IPS DF 6.9 (cell line): ENCODE results near the gene SIM2.
"Not testable (repeated sequence)": the region's sequence is repeated elsewhere in the genome, so short reads cannot be mapped to it uniquely, and the experiment has no call there.

ENCODE experiments used
- DNase-seq: peaks from one replicate; pipeline ENCODE4 v3.0.0-alpha.2; 2013; ENCODE audit warnings: low read depth, low spot score
- H3K27ac ChIP-seq: one replicate; pipeline ENCODE4 v1.5.1; 2013; ENCODE audit warnings: low read length, control low read depth
- H3K27me3 ChIP-seq: 2 replicates; pipeline ENCODE4 v1.6.1; 2013; ENCODE audit warnings: mild to moderate bottlenecking, low read length; ENCODE audit not compliant: control insufficient read depth, insufficient read depth
- H3K36me3 ChIP-seq: 2 replicates; pipeline ENCODE4 v1.6.1; 2013; ENCODE audit warnings: low read length; ENCODE audit not compliant: control insufficient read depth, insufficient read depth
- H3K4me1 ChIP-seq: 2 replicates; pipeline ENCODE4 v1.6.1; 2013; ENCODE audit warnings: low read length; ENCODE audit not compliant: control insufficient read depth, insufficient read depth
- H3K4me3 ChIP-seq: 2 replicates; pipeline ENCODE4 v1.5.1; 2013; ENCODE audit warnings: mild to moderate bottlenecking, low read length
- H3K9me3 ChIP-seq: 2 replicates; pipeline ENCODE4 v1.6.1; 2013; ENCODE audit warnings: low read length, inconsistent platforms; ENCODE audit not compliant: control insufficient read depth, insufficient read depth
- WGBS: extraction: QIAGEN DNeasy Blood & Tissue Kit; methylation state at CpG from one replicate; pipeline ENCODE4 v1.1.7; 2013; ENCODE audit warnings: mixed read lengths, missing lambda C conversion rate; ENCODE audit not compliant: insufficient read length, insufficient coverage; 5-methylcytosine and 5-hydroxymethylcytosine counted together

The SIM2 gene

DNA sequence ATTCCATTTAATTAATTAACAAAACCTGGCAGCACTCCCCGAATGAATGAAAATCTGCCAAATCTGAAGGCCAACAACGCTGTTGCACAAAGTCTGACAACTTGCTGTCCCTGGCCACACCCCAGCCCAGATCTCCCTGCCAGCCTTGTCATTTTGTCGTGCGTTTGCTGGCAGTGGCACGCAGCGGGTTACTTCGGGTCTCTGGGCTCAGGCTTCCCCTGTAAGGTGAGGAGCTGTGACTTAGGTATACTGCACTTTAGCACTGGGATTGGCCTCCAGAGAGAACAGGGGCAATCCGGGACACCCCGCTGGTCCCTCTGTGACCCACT lies 34.3 kb upstream of the SIM2 start:
- Histone ChIP-seq H3K36me3 (no peaks in the 10 kb centered on the region), H3K27ac (no peak overlapping the region), H3K4me1 (no peaks in the 10 kb centered on the region; the same call in 1 of the 2 replicates), H3K4me3 (no peak overlapping the region), H3K27me3 (no peaks in the 10 kb centered on the region), H3K9me3 (no peaks in the 10 kb centered on the region)
- WGBS = no CpG with 5 or more reads among the region's 9 CpGs
- DNase-seq = no peak

DNA sequence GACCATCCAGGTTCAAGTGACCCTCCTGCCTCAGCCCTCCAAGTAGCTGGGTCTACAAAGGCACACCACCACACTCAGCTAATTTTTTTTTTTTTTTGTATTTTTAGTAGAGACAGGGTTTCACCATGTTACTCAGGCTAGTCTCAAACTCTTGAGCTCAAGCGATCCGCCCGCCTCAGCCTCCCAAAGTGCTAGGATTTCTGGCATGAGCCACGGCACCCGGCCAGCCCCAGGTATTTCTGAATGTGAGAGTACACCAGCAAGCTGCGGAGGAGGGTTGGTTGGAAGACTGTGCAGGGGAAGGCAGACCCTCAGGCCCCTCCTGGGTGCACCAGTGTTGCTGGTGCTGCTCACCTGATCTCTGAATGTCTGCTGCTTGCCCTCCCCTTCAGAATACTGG lies 33.1 kb upstream of the SIM2 start:
- H3K9me3 ChIP-seq = no peaks in the 10 kb centered on the region
- H3K4me1 ChIP-seq = no peaks in the 10 kb centered on the region; the same call in 1 of the 2 replicates
- no peaks in the 10 kb centered on the region for H3K36me3 ChIP-seq
- H3K27ac ChIP-seq = no peak overlapping the region
- no peak overlapping the region for H3K4me3 ChIP-seq
- WGBS = no CpG with 5 or more reads among the region's 6 CpGs
- no peaks in the 10 kb centered on the region for H3K27me3 ChIP-seq
- DNase-seq = no peak

DNA sequence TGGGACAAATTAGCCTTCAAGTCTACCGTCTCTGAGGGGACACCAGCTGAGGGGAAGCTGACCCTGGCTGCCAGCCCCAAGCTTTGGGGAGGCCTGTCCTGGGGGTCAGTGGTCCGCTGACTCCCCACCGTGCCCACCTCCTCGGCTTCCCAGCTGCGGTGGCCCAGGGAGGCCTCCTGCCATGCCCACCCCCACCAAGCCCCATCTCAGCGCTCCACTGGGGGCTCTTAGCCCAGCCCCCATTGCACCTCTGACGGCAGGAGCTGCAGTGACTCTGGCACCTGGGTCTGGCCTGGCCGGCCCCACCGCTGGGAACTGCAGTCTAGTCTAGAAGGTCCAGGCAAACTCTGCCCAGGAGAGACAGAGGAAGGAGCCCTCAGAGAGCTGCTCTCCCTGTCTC lies 30.2 kb upstream of the SIM2 start:
- no peak for DNase-seq
- WGBS = no CpG with 5 or more reads among the region's 9 CpGs
- no peak overlapping the region for H3K27ac ChIP-seq
- H3K4me3 ChIP-seq = no peak overlapping the region
- H3K27me3 ChIP-seq = no peaks in the 10 kb centered on the region
- no peaks in the 10 kb centered on the region for H3K36me3 ChIP-seq
- H3K4me1 ChIP-seq = no peaks in the 10 kb centered on the region
- no peaks in the 10 kb centered on the region for H3K9me3 ChIP-seq

DNA sequence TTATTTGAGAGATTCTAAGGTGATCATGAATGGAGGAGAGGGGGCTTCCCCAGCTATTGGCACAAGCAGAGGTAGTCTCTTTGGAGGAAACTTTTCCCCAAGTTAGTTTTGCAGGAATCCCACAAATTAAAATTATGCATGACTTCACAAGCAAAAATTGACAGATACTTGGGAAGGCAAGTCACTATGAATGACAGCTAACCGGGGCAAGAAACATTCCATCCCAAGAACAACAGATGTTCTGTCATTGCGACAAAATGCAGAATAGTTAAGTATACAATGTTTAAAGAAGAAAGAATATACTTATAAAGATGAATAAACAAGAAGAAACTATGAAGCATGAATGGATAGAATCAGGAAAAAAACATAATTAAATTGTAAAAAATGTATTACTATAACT lies 27.1 kb upstream of the SIM2 start:
- H3K27ac ChIP-seq = no peak overlapping the region
- H3K9me3 ChIP-seq = no peaks in the 10 kb centered on the region
- no peaks in the 10 kb centered on the region for H3K36me3 ChIP-seq
- H3K4me3 ChIP-seq = no peak overlapping the region
- H3K27me3 ChIP-seq = 0 out of 2 replicates have a peak, but pooled peaks cover 1% of the 10 kb centered on the region
- WGBS = no CpG with 5 or more reads among the region's 2 CpGs
- DNase-seq = no peak
- no peaks in the 10 kb centered on the region; the same call in 1 of the 2 replicates for H3K4me1 ChIP-seq

DNA sequence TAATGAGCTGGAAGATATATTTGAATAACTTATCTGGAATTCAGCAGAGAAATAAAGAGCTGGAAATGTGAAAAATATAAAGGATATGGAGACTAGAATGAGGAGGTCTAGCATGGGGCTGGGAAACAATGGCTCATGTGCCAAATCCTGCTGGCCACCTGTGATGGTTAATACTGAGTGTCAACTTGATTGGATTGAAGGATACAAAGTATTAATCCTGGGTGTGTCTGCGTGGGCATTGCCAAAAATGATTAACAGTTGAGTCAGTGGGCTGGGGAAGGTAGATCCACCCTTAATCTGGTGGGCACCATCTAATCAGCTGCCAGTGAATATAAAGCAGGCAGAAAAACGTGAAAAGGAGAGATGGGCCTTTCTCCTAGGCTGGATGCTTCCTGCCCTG lies 26.6 kb upstream of the SIM2 start:
- H3K27ac ChIP-seq, DNase-seq, H3K4me3 ChIP-seq, H3K4me1 ChIP-seq, H3K36me3 ChIP-seq, H3K27me3 ChIP-seq, H3K9me3 ChIP-seq: not testable (repeated sequence)
- no CpG with 5 or more reads among the region's 2 CpGs for WGBS

DNA sequence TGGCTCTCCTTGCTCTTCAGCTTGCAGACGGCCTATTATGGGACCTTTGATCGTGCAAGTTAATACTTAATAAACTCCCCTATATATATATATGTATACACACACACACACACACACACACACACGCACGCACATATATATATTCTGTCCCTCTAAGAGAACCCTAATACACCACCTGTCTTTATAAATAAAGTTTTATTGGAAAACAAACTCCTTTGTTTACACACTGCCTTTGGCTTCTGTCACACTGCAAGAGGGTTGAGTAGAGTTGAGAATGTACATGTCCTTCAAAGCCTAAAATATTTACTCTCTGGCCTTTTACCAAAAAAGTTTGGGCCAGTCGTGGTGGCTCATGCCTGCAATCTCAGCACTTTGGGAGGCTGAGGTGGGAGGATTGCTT lies 26.2 kb upstream of the SIM2 start:
- H3K9me3 ChIP-seq = no peaks in the 10 kb centered on the region
- no peak for DNase-seq
- no CpG with 5 or more reads among the region's 5 CpGs for WGBS
- no peak overlapping the region for H3K27ac ChIP-seq
- no peak overlapping the region for H3K4me3 ChIP-seq
- no peaks in the 10 kb centered on the region; the same call in 1 of the 2 replicates for H3K4me1 ChIP-seq
- H3K36me3 ChIP-seq = no peaks in the 10 kb centered on the region
- 0 out of 2 replicates have a peak, but pooled peaks cover 1% of the 10 kb centered on the region for H3K27me3 ChIP-seq

DNA sequence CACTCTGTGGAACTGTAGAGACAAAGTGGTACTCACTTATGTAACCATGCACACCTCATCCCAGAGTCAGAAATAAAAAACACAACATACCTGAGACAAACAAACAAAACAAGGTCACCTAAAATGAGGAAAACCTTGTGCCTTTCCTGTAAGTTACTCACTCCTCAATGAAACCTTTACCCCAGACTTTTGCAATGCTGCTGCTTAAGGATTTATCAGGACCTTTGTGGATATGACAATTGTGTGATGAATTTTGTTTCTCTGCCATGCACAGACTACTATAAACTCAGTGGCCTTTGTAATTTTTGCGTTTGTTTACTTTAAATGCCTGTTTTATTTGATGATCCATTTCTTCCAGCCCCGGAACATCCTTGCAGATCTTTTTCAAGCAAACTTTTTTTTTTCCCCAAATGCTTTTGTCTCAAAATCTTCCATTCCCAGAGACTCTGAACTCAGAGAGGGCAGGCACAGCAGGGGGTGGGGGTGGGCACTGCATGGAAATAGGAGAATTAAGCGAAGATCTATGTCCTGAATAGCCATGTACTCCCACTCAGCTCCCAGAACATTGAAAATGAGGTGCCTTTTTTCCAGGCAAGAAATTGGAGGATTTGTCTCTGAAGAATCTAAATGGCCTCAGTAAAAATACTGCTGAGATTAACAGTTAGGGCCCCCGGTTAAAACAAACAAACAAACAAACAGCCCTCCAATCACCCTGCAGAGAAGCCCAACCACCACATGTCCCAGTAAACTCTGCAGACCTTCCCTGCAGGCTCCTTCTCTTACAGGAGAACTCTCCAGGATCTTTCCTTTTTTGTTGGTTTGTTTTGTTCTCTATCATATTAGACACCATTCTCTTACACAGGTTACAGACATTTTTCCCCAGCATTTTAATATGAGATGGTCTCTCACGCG lies 22.6 kb upstream of the SIM2 start:
- Histone ChIP-seq H3K36me3 (no peaks in the 10 kb centered on the region), H3K4me1 (no peaks in the 10 kb centered on the region; the same call in 1 of the 2 replicates), H3K9me3 (no peaks in the 10 kb centered on the region), H3K27ac (no peak overlapping the region), H3K27me3 (0 out of 2 replicates have a peak, but pooled peaks cover 1% of the 10 kb centered on the region), H3K4me3 (no peak overlapping the region)
- no peak for DNase-seq
- WGBS = no CpG with 5 or more reads among the region's 6 CpGs

DNA sequence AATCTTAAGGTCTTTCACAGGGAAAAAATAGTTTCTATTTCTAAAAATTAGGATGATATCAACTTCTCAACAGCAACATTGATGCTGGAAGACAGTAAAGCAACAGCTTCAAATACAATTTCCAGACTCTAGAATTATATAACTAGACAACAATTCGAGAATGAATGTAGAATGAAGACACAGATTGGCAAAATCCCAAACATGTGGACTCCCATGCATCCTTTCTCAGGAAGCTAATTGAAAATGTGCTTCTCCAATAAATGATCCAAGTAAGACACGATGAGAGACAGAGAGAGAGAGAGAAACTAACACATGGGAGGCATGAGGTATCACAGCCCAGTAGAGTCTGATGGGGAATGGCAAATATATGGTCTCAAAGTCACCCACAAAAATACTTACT lies 21.5 kb upstream of the SIM2 start:
- no peak for DNase-seq
- Histone ChIP-seq H3K9me3 (no peaks in the 10 kb centered on the region), H3K4me3 (no peak overlapping the region), H3K27me3 (0 out of 2 replicates have a peak, but pooled peaks cover 1% of the 10 kb centered on the region), H3K4me1 (no peaks in the 10 kb centered on the region; the same call in 1 of the 2 replicates), H3K27ac (no peak overlapping the region), H3K36me3 (no peaks in the 10 kb centered on the region)
- no CpG with 5 or more reads among the region's 2 CpGs for WGBS

DNA sequence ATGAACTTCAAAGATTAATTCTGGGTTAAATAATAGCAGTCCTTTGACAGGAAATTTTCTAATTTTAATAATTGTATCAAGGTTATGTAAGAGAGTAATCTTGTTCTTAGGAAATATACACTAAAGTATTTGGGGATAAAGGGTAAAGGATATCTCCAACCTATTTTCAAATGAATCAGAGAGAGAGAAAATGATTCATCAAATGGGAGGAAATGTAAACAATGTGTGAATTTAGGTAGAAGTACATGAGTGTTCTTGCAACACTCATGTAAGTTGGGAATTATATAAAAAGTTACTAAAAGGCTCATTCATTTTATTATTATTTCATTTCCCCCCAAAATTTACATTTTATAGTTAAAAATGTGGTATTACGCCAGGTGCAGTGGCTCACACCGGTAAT lies 20.4 kb upstream of the SIM2 start:
- no peak for DNase-seq
- WGBS = no CpG with 5 or more reads among the region's 2 CpGs
- H3K36me3 ChIP-seq = no peaks in the 10 kb centered on the region

DNA sequence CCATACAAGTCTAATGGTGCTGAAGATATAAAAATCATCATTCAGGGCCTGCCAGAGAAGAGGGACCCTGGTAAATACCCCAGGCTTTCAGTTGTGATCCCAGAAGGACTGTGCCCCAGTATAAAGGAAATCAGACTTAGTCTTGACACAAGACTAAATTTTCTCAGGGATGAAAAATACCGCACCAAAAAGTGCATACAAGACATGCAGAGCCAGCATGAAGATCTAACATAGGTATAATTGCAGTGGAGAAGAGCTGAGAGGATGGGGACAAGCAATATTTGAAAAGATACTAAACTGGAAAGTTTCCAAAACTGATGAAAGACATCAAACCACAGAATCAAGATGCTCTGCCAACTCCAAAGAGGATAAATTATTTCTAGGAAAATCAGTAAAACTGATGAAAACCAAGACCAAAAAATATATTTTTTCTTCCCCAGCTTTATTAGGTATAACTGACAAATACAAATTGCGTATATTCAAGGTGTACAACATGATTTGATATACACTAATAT lies 17.7 kb upstream of the SIM2 start:
- no peak for DNase-seq
- no peaks in the 10 kb centered on the region for H3K4me1 ChIP-seq
- no peaks in the 10 kb centered on the region for H3K36me3 ChIP-seq
- no peak overlapping the region for H3K4me3 ChIP-seq
- WGBS = no CpG with 5 or more reads among the region's 2 CpGs
- H3K27me3 ChIP-seq = no peaks in the 10 kb centered on the region
- H3K27ac ChIP-seq = no peak overlapping the region
- no peaks in the 10 kb centered on the region for H3K9me3 ChIP-seq

More for the DNA sequence above, 20.4 kb upstream of the SIM2 start:
- Histone ChIP-seq H3K27me3 (0 out of 2 replicates have a peak, but pooled peaks cover 1% of the 10 kb centered on the region), H3K27ac (no peak overlapping the region), H3K9me3 (no peaks in the 10 kb centered on the region), H3K4me1 (no peaks in the 10 kb centered on the region; the same call in 1 of the 2 replicates), H3K4me3 (no peak overlapping the region)
